ENCODE results near the gene WDR27.
"Not testable (repeated sequence)": the region's sequence is repeated elsewhere in the genome, so short reads cannot be mapped to it uniquely, and the experiment has no call there.

Gene WDR27

DNA sequence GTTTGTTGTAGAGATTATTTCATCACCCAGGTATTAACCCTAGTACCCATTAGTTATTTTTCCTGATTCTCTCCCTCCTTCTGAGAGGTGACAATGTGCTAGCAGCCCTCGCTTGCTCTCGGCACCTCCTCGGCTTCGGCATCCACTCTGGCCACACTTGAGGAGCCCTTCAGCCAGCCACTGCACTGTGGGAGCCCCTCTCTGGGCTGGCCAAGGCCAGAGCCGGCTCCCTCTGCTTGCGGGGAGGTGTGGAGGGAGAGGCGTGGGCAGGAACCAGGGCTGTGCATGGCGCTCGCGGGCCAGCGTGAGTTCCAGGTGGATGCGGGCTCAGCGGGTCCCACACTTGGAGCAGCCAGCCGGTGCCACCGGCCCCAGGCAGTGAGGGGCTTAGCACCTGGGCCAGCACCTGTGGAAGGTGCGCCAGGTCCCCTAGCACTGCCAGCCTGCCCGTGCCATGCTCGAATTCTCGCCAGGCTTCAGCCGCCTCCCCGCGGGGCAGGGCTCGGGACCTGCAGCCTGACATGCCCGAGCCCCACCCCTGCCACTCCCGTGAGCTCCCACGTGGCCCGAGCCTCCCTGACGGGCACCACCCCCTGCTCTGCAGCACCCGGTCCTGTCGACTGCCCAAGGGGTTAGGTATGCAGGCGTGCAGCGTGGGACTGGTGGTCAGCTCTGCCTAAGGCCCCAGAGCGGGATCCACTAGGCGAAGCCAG, 221.9 kb downstream of the WDR27 start:
- no peak for DNase-seq (ENCODE audit: low read depth, low spot score)

DNA sequence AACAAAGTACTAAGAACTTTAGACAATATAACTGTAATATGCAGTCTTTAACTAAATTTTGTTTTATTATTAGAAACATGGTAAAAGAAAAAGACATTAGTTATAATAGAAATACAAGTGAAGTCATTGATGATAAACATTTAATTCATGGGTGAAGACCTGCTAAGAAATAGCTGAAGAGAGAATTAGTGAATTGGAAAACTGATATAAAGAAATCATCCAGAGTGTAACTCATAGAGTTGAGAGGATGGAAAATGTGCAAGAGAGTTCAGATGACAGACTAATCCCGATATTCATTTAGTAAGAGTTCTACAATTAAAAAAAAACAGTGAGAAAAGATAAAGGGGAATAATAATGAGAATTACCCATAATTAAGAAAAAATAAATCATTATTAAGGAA, 227.5 kb downstream of the WDR27 start:
- DNase-seq (ENCODE audit: low read depth, low spot score), result no peak

DNA sequence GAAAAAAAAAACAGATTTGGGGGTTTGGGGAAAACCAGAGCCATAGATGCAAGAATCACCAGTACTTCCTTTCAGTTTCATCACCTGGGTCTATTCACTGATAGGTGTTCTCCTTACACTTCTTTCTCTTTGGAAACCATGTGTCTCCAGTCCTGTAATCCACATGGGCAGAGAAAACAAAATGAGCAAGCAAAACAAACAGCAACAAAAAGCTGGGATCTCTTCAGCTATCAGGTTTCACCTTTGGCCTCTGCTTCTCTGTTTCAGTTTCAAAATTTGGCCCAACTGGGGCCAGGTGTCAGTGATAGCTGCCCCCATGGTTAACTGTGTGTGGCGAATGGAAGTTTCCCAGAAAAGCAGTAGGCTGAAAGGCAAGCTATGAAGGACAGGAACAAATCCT, 228.2 kb downstream of the WDR27 start:
- DNase-seq (ENCODE audit: low read depth, low spot score), result no peak

DNA sequence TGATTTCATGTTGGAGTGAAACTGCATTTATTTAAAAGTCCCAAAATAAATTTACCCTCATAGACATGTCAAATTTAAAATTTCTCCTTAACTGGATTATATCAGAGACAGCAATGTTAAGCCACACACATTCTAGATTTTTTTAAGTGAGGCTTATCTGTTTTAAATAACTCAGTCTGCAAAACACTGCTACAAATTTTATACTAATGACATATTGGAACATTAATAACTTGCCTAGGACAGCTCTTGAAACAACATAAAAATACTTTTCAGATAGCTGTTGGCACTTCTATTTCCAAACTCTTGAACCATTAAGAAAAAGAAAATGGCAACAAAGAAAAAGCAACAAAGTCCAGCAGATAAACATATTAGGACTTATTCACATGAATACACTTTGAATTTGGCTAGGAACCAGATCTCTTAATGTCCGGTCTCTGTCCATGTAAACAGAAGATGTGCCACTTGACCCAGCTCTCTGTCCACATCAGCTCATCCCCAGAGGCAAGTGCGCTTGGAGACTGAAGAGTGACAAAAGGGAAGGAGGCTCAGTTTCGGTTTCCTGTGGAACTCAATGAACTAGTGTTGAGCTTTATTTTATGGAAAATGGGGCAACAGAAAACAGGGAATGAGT, 228.9 kb downstream of the WDR27 start:
- no peak for DNase-seq (ENCODE audit: low read depth, low spot score)

DNA sequence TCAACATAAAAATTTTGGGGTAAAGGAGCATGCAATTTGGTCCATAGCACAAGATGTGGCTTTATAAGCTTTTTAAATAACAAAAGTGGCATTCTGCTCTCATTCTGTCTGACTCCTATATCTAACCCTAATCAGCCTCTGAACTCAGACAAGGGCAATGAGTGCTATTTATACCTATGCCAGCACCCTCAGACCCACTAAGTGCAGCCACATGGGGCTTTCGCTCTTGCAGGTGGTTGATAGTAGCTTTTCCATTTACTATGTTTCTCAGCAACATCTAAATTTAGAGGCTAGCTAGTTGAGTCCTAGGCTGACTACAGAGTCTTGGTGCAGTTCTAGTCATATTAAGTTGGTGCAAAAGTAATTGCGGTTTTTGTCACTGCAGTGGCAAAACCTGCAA, 231.0 kb downstream of the WDR27 start:
- no peak for DNase-seq (ENCODE audit: low read depth, low spot score)

DNA sequence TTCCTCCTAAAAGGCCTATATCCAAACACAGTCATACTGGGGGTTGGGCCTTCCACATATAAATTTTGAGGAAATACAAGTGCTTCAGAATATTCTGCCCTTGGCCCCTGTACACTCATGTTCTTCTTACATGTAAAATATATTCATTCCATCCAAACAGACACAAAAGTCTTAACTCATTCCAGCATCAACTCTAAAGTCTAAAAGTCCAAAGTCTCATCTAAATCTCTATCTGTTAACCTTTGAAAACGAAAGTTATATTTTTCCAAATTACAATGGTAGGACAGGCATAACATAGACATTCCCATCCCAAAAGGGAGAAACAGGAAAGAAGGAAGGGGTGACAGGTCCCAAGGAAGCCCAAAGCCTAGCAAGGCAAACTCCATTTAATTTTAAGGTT, 232.8 kb downstream of the WDR27 start:
- no peak for DNase-seq (ENCODE audit: low read depth, low spot score)

DNA sequence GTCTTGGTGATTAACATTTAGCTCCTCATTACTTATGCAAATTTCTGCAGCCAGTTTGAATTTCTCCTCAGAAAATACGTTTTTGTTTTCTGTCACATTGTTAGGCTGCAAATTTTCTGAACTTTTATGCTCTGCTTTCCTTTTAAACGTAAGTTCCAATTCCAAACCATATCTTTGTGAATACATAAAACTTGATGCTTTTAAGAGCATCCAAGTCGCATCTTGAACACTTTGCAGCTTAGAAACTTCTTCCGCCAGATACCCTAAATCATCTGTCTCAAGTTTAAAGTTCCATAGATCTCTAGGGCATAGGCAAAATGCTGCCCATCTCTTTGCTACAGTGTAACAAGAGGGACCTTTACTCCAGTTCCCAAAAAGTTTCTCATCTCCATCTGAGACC, 234.1 kb downstream of the WDR27 start:
- DNase-seq (ENCODE audit: low read depth, low spot score), result not testable (repeated sequence)

DNA sequence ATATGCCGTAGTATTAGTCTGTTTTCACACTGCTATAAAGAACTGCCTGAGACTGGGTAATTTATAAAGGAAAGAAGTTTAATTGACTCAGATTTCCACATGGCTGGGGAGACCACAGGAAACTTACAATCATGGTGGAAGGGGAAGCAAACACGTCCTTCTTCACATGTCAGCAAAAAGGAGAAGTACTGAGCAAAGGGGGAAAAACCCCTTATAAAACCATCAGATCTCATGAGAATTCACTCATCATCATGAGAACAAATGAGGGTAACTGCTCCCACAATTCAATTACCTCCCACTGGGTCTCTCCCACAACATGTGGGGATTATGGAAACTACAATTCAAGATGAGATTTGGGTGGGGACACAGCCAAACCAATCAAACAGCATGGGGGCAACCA, 235.6 kb downstream of the WDR27 start:
- not testable (repeated sequence) for DNase-seq (ENCODE audit: low read depth, low spot score)

DNA sequence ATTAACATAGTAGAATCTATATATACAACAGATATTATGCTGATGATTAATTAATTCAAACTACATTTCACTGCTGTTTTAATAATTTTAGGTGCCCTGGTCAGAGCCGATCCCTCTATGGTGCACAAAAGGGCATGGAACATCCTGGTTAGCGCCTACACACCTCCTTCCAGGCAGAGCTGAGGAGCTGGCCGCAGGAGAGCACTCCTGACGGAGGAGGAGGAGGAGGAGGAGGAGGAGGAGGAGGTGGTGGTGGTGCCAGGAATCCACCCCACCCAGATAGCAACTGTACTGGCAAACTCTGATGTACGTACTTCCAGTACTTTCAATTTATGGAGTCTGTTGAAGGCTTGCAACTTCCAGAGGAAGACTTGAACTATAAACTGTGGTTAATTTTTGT, 244.1 kb downstream of the WDR27 start:
- no peak for DNase-seq (ENCODE audit: low read depth, low spot score)

DNA sequence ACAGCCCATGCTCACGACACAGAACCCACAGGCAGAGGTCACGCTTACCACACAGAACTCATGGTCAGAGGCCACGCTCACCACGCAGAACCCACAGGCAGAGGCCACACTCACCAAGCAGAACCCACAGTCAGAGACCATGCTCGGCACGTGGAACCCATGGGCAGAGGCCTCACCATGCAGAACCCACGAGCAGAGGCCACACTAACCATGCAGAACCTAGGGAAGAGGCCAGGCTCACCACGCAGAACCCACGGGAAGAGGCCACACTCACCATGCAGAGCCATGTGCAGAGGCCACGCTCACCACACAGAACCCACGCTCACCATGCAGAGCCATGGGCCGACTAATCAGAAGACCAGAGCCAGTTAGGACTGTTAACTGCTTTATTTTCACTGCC, 245.0 kb downstream of the WDR27 start:
- DNase-seq (ENCODE audit: low read depth, low spot score), result no peak

DNA sequence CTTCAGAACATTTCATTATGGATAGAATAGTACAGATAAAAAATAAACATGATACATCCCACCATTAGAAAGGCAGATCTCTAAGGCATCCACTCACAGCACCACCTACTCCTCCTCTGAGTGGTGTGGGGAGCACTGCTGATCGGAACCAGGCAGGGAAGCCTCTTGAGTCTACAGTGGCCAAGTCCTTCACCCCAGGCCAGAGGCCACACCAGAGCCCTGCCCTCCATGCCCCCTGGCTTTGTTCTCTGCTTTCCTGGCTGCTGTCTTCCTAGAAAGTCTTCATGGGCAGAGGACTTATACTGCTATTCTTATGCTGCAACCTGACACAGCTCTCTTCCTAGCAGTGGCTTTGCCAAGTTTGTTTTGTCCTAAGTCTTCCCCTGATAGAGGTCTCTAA, 246.4 kb downstream of the WDR27 start:
- DNase-seq (ENCODE audit: low read depth, low spot score), result no peak

DNA sequence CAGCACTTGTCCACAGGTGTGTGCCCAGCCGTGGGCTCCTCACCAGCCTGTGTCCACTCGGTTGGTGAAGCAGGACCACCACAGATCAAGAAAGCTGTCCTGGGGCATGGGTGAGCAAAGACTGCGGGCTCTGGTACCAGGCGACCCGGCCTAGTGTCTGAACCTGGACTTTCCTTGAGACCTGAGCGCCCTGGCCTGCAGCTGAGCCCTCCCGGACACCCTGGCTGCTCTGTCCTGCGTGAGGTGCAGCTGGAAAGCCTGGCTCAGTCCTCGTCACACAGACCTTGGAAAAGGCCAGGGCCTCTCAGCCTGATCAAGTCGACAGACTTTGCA, 247.0 kb downstream of the WDR27 start:
- no peak for DNase-seq (ENCODE audit: low read depth, low spot score)

DNA sequence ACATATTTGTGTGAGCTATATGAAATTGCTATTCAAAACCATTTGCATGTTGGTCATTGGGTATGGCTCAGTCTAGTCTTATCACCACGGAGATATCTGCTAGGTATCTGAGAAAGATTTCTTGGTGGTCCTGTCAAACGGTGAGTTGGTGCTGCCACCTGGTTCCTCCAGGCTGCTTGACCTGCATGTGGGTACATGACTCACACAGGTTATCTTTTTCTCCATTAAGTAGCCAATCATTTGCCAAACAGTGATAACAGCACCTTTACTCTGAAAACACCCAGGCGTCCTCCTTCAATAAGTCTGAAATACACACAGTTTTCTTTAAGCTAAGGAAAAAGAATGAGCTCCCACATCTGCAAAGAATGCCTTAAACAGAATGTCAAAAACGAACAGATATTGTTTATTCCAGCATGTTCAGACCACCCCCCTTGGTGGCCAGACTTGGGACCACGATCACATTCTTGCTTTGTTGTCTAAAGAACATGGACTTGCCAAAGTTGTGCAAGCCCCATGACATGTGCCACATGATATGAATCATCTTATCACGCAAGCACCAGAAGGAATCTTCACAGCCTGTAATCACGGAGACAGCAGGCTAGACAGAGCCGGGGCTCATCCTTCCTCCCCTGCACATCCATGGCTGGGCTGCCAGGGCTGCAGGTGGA, 247.5 kb downstream of the WDR27 start:
- DNase-seq (ENCODE audit: low read depth, low spot score), result no peak

DNA sequence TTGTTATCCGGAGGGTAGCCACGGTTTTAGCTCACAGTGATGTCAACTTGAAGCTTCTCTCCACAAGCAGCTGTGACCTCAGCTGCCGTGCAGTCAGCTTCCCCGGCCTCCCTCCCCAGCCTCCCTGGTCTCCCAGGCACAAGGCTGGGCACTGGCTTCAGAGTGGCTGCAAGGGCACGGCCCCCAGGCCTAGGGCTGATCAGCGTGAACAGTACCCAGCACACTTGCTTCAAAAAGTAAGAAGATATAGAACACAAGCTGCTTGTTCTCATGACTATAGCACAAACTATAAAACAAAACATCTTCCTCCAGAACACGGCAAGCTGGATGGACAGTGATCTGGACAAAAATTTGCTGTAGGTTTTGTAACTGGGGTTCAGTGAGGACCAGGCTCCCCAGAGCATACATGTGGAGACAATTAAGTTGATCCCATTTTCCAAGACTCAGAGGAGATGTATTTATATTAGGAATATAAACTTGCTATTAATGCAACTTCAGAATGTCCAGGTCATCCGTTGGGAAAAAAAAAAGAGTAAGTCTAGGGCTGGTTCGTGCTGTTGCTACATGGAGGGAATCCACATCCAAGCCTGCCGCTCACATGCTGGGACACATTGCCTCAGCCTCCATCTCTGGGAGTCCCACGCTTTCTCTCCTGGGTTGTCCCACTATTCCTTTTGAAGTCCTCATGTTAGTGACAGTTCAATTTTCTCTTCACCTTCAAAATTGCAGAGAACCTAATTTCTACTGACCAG, 248.8 kb downstream of the WDR27 start:
- no peak for DNase-seq (ENCODE audit: low read depth, low spot score)

DNA sequence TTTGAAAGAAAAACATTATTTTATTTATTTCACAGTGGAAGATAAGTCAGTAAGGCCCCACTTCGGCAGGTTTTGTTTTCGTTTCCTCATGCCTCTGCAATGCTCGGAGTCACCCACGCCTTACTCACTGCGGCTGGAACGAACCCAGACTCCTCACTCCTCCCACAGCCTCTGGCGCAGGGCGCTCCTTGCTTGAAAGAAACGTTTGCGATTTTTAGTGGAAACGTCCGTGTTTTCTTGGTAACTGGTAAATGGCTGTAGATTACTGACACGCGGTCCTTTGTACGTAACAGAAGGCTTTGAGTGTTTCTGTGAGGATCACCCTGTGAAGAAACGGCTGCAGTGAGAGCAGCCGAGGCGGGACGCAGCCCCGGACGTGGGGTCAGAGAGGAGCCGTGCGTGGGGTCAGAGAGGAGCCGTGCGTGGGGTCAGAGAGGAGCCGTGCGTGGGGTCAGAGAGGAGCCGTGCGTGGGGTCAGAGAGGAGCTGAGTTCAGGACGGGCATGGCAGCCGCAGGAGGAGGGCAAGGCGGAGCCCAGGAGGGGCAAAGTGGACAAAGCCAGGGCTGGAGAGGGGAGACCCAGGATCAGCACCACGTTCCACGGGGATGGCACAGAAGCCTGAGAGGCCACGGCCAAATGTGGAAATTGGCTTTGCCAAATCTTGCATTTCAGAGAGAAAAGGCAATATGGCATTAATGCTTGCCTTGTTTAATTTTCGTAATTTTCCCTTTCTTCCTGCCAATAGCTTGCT, 249.5 kb downstream of the WDR27 start:
- DNase-seq (ENCODE audit: low read depth, low spot score), result no peak

DNA sequence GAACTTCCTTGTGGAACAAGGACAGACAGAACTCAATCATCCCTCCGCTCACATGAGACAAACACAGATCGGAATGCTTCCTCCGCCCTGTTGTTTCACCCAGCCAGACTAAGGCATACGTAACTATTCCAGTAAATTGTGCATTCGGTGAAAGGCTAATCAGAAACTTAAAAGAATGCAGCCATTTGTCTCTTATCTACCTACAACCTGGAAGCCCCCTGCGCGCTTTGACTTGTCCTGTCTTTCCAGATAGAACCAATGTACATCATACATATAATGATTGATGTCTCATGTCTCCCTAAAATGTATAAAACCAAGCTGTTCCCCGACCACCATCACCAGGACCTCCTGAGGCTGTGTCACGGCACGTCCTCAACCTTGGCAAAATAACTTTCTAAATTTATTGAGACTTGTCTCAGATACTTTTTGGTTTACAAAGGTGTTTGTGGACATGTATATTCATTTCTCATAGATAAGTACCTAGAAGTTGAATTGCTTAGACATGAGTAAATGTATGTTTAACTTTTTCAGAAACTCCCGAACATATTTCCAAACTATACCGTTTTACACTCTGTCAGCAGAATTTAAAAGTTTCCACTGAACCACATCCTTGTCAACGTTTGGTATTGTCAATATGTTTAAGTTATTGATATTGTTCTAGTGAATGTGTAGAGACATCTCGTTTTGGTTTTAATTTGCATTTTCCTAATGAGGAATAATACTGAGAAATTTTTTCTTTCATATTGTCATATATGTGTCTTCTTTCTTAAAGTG, 250.6 kb downstream of the WDR27 start:
- no peak for DNase-seq (ENCODE audit: low read depth, low spot score)

DNA sequence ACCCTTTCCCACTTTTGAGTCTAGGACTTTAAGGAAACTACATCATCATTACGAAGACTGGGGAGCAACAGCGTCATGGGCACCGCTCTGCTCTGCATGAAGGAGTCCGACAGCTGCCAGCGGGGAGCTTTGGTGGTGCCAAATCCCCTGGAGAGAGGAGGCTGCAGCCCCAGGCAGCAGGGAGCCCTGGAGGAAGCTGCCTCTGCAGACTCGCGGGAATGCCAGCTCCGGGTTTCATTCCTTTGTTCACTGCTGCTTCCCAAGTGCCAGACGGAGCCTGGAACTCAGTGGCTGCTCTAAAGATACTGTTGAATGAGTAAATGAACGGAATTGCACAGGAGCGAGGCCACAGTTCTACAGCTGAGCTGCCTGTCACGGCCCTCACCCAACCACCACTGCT, 251.7 kb downstream of the WDR27 start:
- peak; percentile 47 for DNase-seq (ENCODE audit: low read depth, low spot score)

DNA sequence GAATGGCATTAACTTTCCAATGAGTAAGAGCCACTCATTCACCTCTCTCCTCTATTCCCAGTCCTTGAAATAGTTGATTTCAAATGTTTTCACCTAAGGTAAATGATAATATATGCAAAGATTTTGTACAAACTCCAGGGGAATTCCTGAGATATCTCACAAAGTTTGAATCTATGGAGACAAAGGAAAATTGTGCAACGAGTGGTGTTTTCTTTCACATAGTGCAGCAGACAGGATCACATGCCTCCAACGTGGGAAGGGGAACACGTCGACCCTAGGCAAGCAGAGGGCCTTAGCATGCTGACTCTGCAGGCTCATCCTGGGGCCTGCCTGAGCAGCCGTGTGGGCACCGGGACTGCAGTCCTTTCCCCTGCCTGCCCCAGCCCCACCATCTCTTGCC, 252.6 kb downstream of the WDR27 start:
- no peak for DNase-seq (ENCODE audit: low read depth, low spot score)

DNA sequence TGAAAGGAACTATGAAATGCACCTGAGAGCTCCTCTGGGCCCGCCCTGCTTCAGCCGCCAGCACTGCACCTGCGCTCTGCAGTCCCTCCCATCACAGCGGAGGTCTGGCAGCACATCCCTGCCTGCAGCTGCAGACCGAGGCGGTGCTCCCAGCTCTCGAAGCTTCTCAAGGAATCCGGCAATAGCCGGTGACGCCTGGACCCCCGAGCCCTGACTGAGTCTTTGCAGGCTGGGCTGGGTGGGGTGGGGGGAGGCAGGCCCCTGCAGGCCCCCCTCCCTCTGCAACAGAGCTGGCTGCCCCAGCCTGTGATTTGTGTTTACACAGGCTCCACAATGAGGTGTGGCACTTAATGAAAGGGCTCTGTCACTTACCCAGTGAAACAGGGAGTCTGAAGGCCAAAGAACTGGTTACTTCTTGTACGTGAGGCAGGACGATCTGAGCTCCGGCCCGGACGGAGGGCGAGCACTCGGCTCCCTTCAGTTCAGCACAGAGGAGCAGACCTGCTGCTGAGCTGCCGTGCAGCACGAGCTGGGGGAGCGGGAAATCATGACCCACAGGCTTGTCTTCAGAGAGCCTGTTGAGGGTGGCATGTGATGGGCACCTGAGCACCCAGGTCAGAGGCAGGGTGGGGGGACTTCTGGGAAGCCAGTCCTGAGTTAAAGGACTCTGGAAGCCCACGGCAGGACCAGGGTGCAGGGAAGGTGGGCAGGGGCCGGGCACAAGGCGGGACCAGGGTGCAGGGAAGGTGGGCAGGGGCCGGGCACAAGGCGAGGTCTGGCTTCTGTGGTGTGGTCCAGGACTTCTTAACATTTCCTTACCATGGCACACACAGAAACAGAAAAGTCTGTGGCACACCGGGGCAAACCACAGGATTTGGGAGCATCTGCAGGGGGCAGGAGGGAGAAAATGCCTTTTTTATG, 255.9 kb downstream of the WDR27 start:
- no peak for DNase-seq (ENCODE audit: low read depth, low spot score)

DNA sequence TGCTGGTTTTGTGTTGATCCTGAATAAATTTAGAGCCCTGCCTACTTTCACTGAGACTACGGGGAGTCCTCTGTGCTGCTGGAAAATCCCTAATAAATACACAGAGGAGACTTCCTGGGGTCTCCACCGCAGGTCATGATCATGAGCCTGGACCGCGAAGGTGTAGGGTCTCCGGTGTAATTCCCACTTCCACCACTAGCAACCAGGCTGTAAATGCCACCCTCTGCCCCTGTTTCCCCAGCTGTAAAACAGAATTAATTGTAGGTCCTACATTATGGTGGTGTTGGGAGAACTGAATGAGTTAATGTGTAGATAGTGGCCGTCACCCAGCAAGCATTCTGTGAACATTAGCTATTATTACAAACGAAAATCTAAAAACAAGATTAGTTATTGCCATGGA, 256.6 kb downstream of the WDR27 start:
- no peak for DNase-seq (ENCODE audit: low read depth, low spot score)
